Gastroesophageal sphincter (tissue), 3 donors: ENCODE measurements around the gene SZT2.

Experiments used
- POLR2AphosphoS5 ChIP-seq: sonication (generic); formaldehyde crosslinking; IDR thresholded peaks from one replicate; pipeline ENCODE4 v1.6.1; 2017; ENCODE audit warnings: antibody characterized with exemption
- TF ChIP-seq, protein P1 (sequence below), 4 experiments: fragments of 200-600 bp in 2 of 4; fragments of 450-650 bp in 2 of 4; sonication (generic) in 1 of 4; IDR thresholded peaks; one replicate each; pipeline ENCODE4 v1.5.1; 2017 to 2019; ENCODE audit warnings: antibody characterized with exemption in 4 of 4, mild to moderate bottlenecking in 2 of 4, moderate library complexity in 2 of 4

GRCh38 chr1:43421976-43422750 is 32.5 kb downstream of the SZT2 start:
- no peak for TF ChIP-seq POLR2AphosphoS5
- TF ChIP-seq, protein P1, sequence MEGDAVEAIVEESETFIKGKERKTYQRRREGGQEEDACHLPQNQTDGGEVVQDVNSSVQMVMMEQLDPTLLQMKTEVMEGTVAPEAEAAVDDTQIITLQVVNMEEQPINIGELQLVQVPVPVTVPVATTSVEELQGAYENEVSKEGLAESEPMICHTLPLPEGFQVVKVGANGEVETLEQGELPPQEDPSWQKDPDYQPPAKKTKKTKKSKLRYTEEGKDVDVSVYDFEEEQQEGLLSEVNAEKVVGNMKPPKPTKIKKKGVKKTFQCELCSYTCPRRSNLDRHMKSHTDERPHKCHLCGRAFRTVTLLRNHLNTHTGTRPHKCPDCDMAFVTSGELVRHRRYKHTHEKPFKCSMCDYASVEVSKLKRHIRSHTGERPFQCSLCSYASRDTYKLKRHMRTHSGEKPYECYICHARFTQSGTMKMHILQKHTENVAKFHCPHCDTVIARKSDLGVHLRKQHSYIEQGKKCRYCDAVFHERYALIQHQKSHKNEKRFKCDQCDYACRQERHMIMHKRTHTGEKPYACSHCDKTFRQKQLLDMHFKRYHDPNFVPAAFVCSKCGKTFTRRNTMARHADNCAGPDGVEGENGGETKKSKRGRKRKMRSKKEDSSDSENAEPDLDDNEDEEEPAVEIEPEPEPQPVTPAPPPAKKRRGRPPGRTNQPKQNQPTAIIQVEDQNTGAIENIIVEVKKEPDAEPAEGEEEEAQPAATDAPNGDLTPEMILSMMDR (IDR thresholded peaks at IDR 0.05) = no peak
